NCI-H226 (cell line): ENCODE results near the gene ENTPD3.
"Not testable (repeated sequence)": the region's sequence is repeated elsewhere in the genome, so short reads cannot be mapped to it uniquely, and the experiment has no call there.

ENCODE experiments used
- DNase-seq: peaks from one replicate; pipeline ENCODE4 v3.0.0-alpha.2; 2015

The ENTPD3 gene

DNA sequence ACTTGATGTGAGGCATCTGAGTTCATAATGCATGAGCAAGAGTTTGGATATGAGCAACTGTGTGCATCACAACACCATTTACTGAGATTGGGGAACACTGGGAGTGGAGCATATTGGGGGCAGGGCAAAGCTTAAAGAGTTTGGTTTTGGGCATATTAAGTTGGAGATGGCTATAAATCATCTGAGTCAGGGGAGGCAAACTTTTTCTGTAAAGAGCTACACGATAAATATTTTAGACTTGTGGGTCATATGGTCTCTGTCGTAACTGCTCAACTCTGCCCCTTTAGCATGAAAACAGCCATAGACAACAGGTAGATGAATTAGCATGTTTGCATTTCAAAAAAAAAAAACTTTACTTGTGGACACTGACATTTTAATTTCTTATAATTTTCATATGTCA, 20.0 kb downstream of the ENTPD3 start:
- no peak for DNase-seq

DNA sequence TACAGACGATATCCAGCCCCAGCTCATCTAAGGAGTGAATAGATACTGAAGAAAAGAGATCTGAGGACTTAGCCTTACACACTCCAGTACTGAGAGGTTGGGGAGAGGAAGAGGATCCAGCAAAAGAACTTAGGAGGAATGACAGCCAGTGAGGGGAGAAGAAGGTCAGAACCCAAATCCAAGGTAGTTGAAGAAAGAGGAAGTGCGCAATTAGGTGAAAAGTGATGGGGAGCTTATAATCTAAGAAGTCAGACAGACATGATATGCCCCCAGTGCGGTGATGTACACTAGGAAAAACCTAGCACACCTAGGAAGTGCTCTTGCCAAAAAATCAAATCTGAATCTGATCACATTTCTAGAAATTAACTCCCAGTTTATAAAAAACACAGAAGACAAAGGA, 20.6 kb downstream of the ENTPD3 start:
- no peak for DNase-seq

DNA sequence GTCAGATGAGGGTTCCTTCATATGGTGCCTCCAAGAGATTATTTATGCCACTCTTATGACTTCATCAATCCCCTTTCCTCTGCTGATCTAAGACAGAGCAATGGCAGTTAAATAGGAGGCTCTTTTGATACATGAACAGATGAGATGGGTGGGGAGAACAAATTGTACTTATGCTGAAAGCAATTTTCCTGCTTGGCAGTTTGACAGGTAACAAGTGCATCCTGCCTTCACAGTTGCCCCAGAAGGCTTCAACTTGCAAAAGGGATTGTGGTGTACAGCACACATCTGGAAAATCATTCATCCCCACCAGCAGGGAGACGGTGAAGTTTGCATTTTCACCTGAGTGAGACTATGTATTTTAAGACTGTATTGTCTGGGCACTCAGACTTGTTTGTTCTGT, 27.3 kb downstream of the ENTPD3 start:
- no peak for DNase-seq

DNA sequence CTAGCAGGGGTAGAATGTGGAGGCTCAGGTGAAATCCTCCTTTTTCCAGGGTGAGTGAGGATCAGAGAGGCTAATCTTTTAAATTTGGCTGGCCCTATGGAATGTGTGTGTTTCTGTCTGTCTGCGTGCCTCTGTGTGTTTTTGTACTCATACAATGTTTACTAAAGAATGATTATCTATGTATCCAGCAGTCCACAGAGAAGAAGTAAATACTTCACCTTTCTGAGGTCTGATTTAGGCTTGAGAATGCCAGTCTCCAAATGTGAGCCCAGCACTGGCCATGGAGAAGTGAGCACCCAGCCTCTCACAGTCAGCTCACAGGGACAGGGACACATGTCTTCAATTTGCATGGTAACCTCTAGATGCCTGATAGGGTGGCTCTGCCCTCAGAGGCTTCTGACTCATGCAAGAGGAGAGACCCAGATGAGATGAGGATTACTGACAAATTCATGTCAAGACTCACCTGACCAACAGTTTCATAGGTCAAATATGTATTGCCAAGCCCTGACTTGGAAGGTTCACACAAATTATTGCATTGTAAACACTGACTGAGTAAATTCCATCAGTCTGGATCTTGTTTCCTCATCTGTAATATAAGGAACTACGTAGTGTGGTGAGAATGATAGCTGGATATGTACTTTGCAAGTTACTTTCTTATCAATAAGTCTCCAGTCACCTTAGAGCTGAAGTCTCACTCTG, 31.0 kb downstream of the ENTPD3 start:
- no peak for DNase-seq

DNA sequence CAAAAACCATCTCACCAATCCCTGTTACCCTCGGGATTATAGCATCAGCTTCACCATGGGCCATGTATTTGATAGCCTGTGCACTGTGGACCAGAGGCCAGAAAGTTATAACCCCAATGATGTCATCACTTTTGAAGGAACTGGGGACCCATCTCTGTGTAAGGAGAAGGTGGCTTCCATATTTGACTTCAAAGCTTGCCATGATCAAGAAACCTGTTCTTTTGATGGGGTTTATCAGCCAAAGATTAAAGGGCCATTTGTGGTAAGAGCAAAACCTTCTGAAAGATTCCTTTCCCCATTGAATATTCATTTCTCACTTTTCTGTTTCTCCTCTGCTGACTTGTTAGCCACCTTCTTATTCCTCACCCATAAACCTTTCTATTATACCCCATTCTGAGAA, 35.9 kb downstream of the ENTPD3 start:
- DNase-seq, result no peak

DNA sequence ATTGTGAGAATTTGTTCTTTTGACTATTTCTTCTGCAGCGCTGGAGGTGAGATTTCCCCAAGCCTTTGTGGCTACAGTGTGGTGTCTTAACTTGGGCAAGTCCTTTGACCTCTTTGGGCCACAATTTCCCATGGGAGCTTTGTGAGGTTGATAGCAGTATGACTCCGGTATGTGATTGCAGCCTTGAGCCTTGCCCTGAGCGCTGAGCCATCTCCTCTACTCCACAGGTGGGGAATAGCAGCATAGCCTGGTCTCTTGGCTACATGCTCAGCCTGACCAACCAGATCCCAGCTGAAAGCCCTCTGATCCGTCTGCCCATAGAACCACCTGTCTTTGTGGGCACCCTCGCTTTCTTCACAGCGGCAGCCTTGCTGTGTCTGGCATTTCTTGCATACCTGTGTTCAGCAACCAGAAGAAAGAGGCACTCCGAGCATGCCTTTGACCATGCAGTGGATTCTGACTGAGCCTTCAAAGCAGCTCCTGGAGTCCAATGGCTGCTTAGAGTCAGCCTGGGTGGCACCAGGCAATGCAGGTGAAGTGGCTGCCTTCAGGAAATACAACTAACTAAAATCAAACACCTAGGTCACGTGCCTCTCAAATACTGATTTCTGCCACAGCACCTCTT, 40.2 kb downstream of the ENTPD3 start:
- no peak for DNase-seq

DNA sequence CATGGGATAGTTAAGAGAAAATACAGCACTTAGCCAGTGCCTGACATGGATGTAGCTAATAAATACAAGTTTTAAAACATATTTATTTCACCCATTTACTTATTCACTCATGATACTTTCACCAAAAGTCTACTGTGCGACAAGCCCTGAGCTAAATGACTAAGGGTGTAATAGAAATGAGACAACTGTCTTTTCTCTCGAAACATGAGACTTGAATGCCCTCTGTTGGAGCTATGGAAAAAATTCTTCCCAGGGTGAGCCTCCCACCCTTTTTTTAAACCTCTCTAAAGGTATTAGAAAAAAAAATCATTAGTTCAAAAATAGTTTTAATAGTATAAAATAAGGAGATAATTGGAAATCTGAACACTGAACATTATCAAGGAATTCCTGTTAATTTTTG, 45.8 kb downstream of the ENTPD3 start:
- no peak for DNase-seq

DNA sequence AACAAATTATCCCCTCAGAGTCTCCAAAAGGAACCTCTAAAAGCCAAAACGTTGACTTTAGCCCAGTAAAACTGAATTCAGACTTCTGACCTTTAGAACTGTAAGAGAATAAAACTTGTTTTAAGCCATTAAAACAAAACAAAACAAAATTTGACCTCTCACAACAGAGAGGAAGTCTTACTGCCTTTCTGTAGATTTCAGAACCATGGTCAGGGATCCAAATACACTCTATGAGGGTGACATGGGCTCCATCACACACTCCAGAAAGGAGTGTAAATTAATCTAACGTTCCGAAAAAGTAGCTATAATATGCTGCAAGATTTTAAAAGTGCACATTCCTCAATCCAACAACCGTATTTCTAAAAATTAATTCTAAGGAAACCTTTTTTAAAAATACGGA, 50.9 kb downstream of the ENTPD3 start:
- DNase-seq, result no peak

DNA sequence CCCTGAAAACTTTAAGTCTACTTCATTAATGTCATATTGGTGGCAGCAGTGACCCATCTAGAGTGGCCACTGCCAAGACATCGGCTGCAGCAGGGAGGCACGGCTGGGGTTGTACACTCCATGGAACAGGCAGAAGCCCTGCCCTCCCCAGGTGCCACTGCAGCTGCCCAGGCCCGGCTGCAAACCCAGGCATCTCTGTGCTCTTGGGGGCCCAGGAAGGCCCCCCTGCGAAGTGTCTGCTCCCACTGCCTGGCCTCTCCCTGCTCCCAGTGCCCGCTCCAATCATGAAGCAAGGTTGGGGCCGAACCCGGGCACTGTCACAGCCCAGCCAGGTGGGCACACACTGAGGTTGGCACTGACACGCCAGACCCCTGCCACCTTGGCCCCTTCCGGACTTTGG, 58.1 kb downstream of the ENTPD3 start:
- no peak for DNase-seq

DNA sequence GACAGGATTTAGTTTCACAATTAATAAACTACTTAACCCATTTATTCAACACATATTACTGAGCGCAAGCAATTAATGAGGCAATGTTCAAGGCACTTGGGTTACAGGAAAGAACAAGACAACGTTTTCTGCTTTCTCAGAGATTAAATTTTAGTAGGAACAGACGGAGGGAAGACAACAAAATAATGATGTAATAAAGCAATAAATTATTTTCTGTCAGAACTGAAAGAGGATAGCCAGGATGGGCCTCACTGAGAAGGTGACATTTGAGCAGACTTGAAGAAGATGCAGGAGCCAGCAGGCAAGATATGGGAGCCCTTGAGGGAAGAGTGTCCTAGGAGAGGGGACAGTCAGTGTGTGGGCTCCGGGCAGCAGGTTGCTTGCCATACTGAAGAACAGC, 58.9 kb downstream of the ENTPD3 start:
- no peak for DNase-seq

DNA sequence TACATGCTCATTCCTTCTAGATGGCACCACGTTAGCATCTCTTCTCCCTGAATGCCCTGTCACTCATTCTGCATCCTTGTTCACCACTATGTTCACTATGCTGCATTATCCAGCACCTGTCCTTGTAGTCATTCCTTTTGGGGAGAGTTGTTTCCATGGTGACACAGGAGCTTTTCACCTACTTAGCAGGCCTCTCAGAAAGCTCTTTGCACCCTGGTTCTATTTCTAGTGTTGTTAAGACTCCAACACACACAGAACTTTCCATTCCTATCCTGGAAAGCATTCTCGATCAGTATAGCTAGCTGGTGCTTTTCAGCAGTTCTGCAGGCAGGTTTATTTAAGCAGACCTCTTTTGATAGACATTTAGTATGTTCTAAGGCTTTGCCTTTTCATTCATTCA, 63.5 kb downstream of the ENTPD3 start:
- DNase-seq, result no peak

DNA sequence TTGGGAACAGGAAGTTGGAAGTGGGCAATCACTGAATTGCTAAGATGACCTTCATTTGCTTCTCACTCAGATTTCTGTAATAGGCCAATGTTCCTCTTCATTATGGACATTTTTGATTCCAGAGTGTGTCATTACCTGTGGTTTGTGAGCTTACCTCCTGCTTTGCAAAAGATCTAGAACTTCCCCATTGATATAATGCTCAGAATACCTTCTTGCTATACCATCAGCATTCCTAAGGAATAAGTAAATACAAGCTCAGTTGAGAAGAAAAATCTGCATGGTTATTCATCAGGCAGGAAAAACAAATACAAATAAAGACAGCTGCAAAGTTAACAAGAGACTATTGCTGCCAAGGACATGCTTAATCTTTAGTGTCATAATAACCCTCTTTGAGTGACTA, 64.6 kb downstream of the ENTPD3 start:
- DNase-seq, result no peak

DNA sequence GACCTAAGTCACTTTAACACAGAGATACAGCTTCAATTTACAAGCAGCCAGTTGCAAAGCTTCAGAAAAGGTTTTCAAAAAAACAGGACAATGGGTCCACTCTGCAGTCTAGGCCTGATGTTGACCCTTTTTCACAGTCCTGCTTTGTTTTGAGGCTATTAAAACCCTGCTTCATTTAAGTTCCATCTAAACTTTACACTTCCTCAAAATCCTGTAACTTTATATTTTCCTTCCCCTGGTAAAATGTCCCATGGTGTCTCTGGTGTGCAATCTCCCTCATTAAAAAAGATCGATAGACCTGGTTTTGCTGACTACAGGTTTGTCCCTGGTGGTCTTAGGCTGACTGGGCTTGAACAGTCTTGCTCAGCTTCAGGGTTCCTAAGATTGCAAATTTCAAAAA, 65.1 kb downstream of the ENTPD3 start:
- no peak for DNase-seq

DNA sequence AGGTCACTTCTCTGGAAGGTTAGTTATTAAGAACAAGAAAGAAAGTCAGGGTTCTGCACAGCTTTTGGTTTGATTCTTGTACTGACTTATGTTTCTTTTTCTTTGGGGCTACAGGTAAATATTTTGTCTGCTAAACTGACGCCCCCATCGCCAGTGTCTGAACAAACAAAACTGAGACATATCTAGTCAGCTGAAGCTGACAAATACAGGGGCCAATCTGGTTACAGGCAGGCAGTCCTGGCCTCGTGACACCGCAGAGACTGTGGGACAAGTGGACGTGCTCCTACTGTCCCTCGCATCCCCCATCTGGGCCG, 65.5 kb downstream of the ENTPD3 start:
- DNase-seq, result no peak

DNA sequence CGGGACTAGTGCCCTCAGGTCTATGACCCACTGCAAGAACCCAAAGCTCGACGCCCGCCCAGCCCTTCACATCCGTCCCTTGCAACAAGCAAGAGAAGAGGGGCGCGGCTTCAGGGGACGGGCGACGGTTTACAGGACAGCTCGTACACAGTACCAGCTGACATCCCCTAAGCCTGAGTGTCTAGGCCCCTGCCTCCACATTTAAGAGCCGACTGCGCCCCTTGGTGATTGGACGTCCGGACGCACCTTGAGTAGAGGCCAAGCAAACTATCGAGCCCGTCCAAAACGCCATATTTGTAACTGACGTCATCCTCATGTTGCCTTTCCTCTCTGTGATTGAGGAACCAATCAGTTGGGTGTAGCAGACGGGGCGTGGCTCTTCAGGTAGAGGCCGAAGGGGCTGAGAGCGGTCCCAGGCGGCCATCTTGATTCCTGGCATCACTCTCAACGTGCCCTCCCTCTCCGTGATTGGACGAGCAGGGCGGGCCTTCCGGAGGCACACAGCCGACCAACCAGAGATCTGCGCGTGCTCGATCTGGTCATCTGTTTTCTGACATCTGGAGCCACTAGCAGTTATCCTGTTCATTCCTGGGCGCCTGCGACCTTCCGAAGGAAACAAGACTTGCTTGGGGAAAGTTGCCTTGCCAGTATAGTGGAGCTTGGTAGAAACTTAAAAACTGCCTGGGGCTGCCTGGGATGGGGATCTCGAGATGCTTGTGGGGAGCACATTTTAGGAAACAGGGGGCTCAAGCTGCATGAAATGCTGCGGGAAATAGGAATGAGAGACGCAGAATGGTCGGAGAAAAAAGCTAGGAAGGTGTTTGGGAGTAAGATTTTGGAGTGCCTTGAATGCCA, 66.1 kb downstream of the ENTPD3 start:
- DNase-seq, result peak; percentile 99

DNA sequence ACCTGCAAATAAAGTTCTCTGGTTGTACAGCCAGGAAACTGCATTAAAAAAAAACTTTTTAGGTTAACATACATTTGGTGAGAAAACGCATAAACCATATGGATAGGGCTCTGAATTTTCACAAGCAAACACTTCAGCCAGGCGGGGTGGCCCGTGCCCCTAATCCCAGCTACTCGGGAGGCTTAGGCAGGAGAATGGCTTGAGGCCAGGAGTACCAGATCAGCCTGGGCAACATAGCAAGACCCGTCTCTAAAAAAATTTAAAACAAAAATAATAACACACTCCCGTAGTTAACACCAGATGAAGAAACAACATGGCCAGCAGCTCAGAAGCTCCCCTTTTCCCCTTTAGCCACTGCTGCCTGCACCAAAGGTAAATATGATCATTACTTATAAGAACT, 66.9 kb downstream of the ENTPD3 start:
- no peak for DNase-seq

DNA sequence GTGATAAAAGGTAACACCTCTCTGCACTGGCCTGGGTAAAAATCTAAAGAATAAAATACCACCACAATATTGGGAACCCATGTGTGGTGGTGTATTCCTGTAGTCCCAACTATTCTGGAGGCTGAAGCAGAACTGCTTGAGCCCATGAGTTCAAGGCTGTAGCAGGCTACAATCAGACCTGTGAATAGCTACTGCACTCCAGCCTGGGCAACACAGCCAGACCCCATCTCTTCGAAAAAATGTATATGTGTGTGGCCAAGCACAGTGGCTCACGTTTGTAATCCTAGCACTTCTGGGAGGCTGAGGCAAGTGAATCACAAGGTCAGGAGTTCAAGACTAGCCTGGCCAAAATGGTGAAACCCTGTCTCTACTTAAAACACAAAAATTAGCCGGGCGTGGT, 68.3 kb downstream of the ENTPD3 start:
- DNase-seq, result no peak

DNA sequence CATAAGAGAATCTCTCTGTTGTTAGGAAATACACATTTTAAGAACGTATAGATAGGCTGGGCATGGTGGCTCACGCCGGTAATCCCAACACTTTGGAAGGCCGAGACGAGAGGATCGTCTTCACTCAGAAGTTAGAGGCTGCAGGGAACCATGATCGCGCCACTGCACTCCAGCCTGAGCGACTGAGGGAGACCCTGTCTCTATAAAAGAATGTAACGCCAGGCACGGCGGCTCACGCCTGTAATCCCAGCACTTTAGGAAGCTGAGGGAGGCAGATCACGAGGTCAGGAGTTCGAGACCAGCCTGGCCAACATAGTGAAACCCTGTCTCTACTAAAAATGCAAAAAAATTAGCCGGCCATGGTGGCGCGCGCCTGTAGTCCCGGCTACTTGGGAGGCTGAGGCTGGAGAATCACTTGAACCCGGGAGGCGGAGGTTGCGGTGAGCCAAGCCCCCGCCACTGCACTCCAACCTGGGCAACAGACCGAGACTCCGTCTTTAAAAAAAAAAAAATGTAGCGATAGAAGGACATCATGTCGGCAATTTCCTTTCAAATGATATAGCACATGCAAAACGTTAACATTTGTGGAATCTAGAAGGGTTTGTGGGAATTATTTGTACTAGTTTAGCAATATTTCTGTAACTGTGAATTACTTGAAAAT, 69.4 kb downstream of the ENTPD3 start:
- no peak for DNase-seq

DNA sequence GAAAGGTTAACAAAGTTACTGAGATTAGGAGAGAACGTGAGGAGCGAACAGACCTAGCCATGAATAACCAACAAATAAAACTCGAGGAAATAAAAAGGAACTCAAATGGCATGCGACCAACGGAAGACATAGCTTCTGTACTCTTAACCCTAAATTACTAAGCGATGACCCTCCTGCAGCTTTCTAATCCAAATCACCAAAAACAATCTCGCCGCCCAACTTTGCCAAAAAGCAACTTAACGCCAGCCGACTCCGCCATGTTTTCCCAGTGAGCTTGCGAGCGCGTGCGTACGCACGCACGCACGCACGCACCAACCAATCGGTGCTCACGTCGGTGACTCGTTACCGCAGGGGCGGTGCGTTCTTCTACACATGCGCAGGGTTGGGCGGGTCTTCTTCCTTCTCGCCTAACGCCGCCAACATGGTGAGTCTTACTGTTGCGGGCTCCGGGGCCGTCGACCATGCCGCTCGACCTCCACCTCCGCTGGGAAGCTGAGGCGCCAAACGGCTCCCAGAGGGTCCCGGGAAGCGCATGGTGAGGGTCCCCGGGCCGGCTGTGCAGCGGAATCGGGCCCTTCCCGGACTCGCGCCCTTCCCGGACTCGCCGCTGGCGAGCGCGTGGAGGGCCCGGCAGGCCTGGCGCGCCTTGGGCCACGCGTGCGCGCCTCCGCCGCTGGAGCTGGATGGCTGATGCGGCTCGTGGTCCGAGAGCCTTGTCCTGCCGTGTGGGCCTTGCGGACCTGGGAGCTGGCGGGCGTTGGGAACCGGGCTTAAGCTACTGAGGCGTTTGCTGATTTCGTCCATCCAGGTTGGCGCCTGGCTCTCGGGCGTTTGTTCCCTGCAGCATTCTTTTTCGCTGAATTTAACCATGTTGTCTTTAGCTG, 70.2 kb downstream of the ENTPD3 start, which contains the start of gene RPL14:
Gene RPL14, plus strand, starts transcription at position 400 of the 884 bp plus-strand sequence. Its CDS starts 133 bp downstream, at position 533.
- peak; percentile 95 for DNase-seq

DNA sequence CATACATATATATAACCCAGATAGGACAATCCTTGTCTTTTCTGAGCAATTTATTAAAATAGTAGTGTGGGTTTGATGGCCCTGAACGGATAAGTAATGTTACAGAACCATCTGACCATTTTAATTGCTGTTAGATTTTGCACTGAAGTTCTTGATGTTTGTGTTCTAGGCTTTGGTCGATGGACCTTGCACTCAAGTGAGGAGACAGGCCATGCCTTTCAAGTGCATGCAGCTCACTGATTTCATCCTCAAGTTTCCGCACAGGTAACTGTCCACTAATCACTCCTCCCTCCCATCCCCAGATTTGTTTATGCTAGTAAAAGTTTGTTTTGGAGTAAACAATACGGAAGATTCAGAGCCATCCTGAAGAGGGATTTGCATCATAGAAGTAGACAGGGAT, 71.5 kb downstream of the ENTPD3 start:
- no peak for DNase-seq

DNA sequence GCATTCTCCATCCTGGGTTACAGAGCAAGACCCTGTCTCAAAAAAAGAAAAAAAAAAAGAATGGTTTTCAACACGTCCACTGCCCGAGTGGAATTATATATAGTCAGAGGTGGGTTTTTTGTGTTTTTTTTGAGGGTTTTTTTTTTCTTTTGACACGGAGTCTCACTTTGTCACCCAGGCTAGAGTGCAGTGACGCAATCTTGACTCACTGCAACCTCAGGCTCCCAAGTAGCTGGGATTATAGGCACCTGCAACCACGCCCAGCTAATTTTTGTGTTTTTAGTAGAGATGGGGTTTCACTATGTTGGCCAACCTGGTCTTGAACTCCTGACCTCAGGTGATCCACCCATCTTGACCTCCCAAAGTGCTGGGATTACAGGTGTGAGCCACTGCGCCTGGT, 73.5 kb downstream of the ENTPD3 start:
- not testable (repeated sequence) for DNase-seq

DNA sequence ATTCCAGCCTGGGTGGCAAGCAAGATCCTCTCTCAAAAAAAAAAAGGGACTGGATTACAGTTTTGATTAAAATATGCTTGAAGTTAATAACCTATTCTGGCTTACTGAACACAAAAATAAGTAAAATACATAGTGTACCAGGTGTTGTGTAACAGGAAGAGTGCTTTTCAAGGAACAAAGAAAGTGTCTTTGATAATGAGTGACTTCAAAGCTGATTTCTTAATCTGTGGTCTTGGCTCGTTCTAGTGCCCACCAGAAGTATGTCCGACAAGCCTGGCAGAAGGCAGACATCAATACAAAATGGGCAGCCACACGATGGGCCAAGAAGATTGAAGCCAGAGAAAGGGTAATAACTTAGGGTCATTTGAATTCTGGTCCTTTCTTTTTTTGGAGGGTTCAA, 74.2 kb downstream of the ENTPD3 start:
- DNase-seq, result no peak

DNA sequence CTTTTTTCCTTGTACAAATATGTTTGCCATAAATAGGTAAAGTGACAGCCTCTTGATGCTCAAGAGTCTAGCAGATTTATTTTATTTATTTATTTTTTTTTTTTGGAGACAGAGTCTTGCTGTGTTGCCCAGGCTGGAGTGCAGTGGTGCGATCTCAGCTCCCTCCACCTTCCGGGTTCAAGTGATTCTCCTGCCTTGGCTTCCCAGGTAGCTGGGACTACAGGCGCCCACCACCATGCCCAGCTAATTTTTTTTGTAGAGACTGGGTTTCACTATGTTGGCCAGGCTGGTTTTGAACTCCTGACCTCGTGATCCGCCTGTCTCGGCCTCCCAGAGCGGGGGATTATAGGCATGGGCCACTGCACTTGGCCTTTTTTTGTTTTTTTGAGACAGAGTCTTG, 75.9 kb downstream of the ENTPD3 start:
- DNase-seq, result not testable (repeated sequence)
